Endothelial cell of umbilical vein (primary cell): ENCODE measurements around the gene ACYP2. TPM values are rescaled to one million over a fixed set of nuclear protein-coding genes. Genes with fewer than 3 reads are reported as not detected.

Experiments
- BruUV-seq: library from RNA; stranded (reverse); fragments of 400-500 nt; replicated peaks from 2 replicates; lab custom pipeline; 2021; lab: Mats Ljungman, UMichigan
- CTCF ChIA-PET: fragments of 300-600, 350-600 bp; sonication (Branson Sonifier 250); formaldehyde crosslinking; loops from one replicate; lab custom pipeline; 2021; ENCODE audit warnings: antibody characterized with exemption, inconsistent platforms; lab: Charles Lee
- POLR2A ChIA-PET: fragments of 300-600, 350-600 bp; sonication (Branson Sonifier 250); formaldehyde crosslinking; loops from one replicate; lab custom pipeline; 2021; ENCODE audit warnings: antibody characterized with exemption, inconsistent platforms; lab: Charles Lee
- DNase-seq: peaks from one replicate; pipeline ENCODE4 v3.0.0-alpha.2; 2011; ENCODE audit warnings: low read depth, low spot score
- FAIRE-seq: peaks from 2 replicates; lab custom pipeline; 2011; peaks lifted over from hg19 to GRCh38; lab: Jason Lieb, UNC
- H2AFZ ChIP-seq: 2 replicates; pipeline ENCODE4 v1.6.0; 2012; ENCODE audit warnings: low read depth, low read length, control low read depth, inconsistent platforms
- H3K27ac ChIP-seq: 2 replicates; pipeline ENCODE4 v1.5.1; 2011; ENCODE audit warnings: low read depth, mild to moderate bottlenecking, control low read depth, low read length, moderate library complexity; ENCODE audit not compliant: insufficient read depth
- H3K27me3 ChIP-seq, 2 experiments: 2 replicates each; pipeline versions ENCODE4 v1.6.0 to v1.6.1; 2011; ENCODE audit warnings: low read length in 2 of 2, mixed read lengths in 1 of 2; ENCODE audit not compliant: control insufficient read depth in 2 of 2, insufficient read depth in 2 of 2
- H3K36me3 ChIP-seq, 2 experiments: 2 replicates in 1 of 2; 3 replicates in 1 of 2; pipeline ENCODE4 v1.5.1; 2011; ENCODE audit warnings: low read length in 2 of 2, mild to moderate bottlenecking in 1 of 2, moderate library complexity in 1 of 2; ENCODE audit not compliant: control insufficient read depth in 2 of 2, insufficient read depth in 2 of 2; ENCODE audit errors: extremely low read depth in 1 of 2
- H3K4me1 ChIP-seq: 3 replicates; pipeline ENCODE4 v1.5.1; 2011; ENCODE audit warnings: mild to moderate bottlenecking, low read length; ENCODE audit not compliant: control insufficient read depth, insufficient read depth; ENCODE audit errors: extremely low read depth
- H3K4me2 ChIP-seq: 2 replicates; pipeline ENCODE4 v1.6.1; 2011; ENCODE audit warnings: low read length, control low read depth, mixed read lengths; ENCODE audit not compliant: insufficient read depth
- H3K4me3 ChIP-seq, 3 experiments: fragments of 200-600 bp in 1 of 3; sonication (generic), shearing (Covaris generic) in 1 of 3; replicated peaks in 1 of 3; 2 replicates each; pipeline ENCODE4 v1.5.1; 2011 to 2016; ENCODE audit warnings: control low read depth in 3 of 3, low read length in 3 of 3, mild to moderate bottlenecking in 2 of 3, inconsistent platforms in 1 of 3, low read depth in 1 of 3, moderate library complexity in 1 of 3; ENCODE audit not compliant: insufficient read depth in 1 of 3
- H3K79me2 ChIP-seq: 2 replicates; pipeline ENCODE4 v1.6.0; 2012; ENCODE audit warnings: low read length, inconsistent platforms; ENCODE audit not compliant: control insufficient read depth, insufficient read depth
- H3K9ac ChIP-seq: replicated peaks from 2 replicates; pipeline ENCODE3; 2011; ENCODE audit warnings: low read length, control low read depth; ENCODE audit not compliant: insufficient read depth; ENCODE audit errors: extremely low read depth
- H3K9me1 ChIP-seq: replicated peaks from 3 replicates; pipeline ENCODE4 v1.6.0; 2011; ENCODE audit warnings: mild to moderate bottlenecking, low read length; ENCODE audit not compliant: control insufficient read depth, insufficient read depth; ENCODE audit errors: extremely low read depth
- H3K9me3 ChIP-seq: replicated peaks from 2 replicates; pipeline ENCODE4 v1.5.1; 2012; ENCODE audit warnings: low read length, inconsistent platforms; ENCODE audit not compliant: control insufficient read depth, insufficient read depth
- H4K20me1 ChIP-seq: replicated peaks from 2 replicates; pipeline ENCODE3; 2011; ENCODE audit warnings: mild to moderate bottlenecking, low read length; ENCODE audit not compliant: control insufficient read depth, insufficient read depth; ENCODE audit errors: extremely low read depth
- EZH2 ChIP-seq: IDR thresholded peaks from 2 replicates; pipeline ENCODE4 v1.6.1; 2012; ENCODE audit warnings: borderline replicate concordance, low read depth, mild to moderate bottlenecking, moderate library complexity, low read length, inconsistent platforms; ENCODE audit not compliant: severe bottlenecking
- FOS ChIP-seq: IDR thresholded peaks from 2 replicates; pipeline ENCODE4 v1.6.1; 2011; ENCODE audit warnings: mild to moderate bottlenecking, low read length, moderate library complexity, borderline replicate concordance; ENCODE audit not compliant: insufficient read depth
- GATA2 ChIP-seq: IDR thresholded peaks from 2 replicates; pipeline ENCODE4 v1.7.0; 2011; ENCODE audit warnings: low read depth, mild to moderate bottlenecking, moderate library complexity, mixed read lengths, low read length; ENCODE audit not compliant: insufficient read length, insufficient read depth
- JUN ChIP-seq: IDR thresholded peaks from 2 replicates; pipeline ENCODE4 v1.6.1; 2011; ENCODE audit warnings: borderline replicate concordance, low read depth; ENCODE audit not compliant: insufficient read length, insufficient read depth
- MYC ChIP-seq: IDR thresholded peaks from one replicate; pipeline ENCODE4 v1.6.1; 2011; ENCODE audit warnings: mild to moderate bottlenecking, low read depth, low read length
- POLR2A ChIP-seq: IDR thresholded peaks from 2 replicates; pipeline ENCODE4 v1.6.1; 2012; ENCODE audit warnings: low read depth, mild to moderate bottlenecking, control low read depth, low read length
- POLR2AphosphoS5 ChIP-seq: IDR thresholded peaks from 2 replicates; pipeline ENCODE4 v1.6.1; 2012; ENCODE audit warnings: low read depth, mild to moderate bottlenecking, control low read depth, low read length, moderate library complexity; ENCODE audit not compliant: insufficient read depth
- dilution Hi-C: fragments of 300-500 bp; cut with MboI; formaldehyde crosslinking; loops from one replicate; pipeline ENCODE4 v1.15.0; 2019; ENCODE audit warnings: low sequenced_read_pairs; ENCODE audit not compliant: extremely low pct_ligation_motif_present
- intact Hi-C: fragments of 100-400 bp; cut with micrococcal nuclease; formaldehyde crosslinking; loops from one replicate; pipeline ENCODE4 v1.10.0; 2022
- polyA plus RNA-seq, 4 experiments: library from polyadenylated mRNA; depleted of rRNA in 3 of 4; stranded (reverse) in 3 of 4; unstranded in 1 of 4; fragments of >200 nt; gene quantifications; 2 replicates each; pipeline versions ENCODE4 v1.2.1 to v1.2.3, GENCODE V29; 2011 to 2012; ENCODE audit warnings: missing spikeins in 1 of 4
- total RNA-seq: library from RNA; stranded (reverse); gene quantifications from 2 replicates; pipeline ENCODE4 v1.2.3, GENCODE V29; 2021
- TF ChIP-seq, protein P1 (sequence below), 2 donors: IDR thresholded peaks; 1 replicate in 1 of 2; 2 replicates in 1 of 2; pipeline ENCODE4 v1.5.1; 2011; ENCODE audit warnings: low read length in 2 of 2, mild to moderate bottlenecking in 2 of 2, moderate library complexity in 2 of 2, control low read depth in 1 of 2, inconsistent platforms in 1 of 2, low read depth in 1 of 2; ENCODE audit not compliant: insufficient read depth in 1 of 2; ENCODE audit errors: extremely low read depth in 1 of 2
- TF ChIP-seq, protein P2 (sequence below): IDR thresholded peaks from 2 replicates; pipeline ENCODE4 v1.6.1; 2011; ENCODE audit not compliant: insufficient read depth, insufficient read length

ACYP2 gene
- total and polyA plus RNA-seq, 2 donors (not counting 3 experiments of a cell fraction or from before 2014, with no cell fraction given): 3.9 to 7.9 TPM

DNA sequence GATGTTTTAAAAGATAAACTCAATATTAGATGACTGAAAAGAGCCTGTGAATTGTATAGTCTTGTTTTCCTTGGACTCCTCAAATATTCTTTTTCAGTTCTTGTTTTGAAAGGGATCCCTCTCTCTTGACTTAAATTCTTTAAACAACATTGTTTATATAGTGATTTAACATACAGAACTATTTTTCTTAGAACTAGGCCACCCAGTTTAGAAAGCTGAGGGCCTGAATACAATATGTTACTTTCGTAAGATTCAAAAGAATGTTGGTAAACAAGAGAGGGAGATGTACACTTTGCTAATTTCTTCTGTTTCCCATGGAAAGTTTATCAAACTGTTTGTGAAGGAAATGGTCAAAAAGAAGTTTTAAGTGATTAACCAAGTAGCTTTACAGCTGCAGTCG, 146.1 kb downstream of the ACYP2 start:
- POLR2A ChIA-PET: no interaction called here
- TF ChIP-seq, protein P1, sequence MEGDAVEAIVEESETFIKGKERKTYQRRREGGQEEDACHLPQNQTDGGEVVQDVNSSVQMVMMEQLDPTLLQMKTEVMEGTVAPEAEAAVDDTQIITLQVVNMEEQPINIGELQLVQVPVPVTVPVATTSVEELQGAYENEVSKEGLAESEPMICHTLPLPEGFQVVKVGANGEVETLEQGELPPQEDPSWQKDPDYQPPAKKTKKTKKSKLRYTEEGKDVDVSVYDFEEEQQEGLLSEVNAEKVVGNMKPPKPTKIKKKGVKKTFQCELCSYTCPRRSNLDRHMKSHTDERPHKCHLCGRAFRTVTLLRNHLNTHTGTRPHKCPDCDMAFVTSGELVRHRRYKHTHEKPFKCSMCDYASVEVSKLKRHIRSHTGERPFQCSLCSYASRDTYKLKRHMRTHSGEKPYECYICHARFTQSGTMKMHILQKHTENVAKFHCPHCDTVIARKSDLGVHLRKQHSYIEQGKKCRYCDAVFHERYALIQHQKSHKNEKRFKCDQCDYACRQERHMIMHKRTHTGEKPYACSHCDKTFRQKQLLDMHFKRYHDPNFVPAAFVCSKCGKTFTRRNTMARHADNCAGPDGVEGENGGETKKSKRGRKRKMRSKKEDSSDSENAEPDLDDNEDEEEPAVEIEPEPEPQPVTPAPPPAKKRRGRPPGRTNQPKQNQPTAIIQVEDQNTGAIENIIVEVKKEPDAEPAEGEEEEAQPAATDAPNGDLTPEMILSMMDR (IDR thresholded peaks at IDR 0.05; ENCODE audit: extremely low read depth in 1 of 2, insufficient read depth in 1 of 2, low read depth in 1 of 2, low read length in 2 of 2): no peak
- TF ChIP-seq EZH2: no peak
- no peak for TF ChIP-seq POLR2AphosphoS5
- TF ChIP-seq FOS: no peak
- TF ChIP-seq, protein P2, sequence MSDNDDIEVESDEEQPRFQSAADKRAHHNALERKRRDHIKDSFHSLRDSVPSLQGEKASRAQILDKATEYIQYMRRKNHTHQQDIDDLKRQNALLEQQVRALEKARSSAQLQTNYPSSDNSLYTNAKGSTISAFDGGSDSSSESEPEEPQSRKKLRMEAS: no peak
- TF ChIP-seq JUN: no peak
- TF ChIP-seq POLR2A: no peak
- no peak for TF ChIP-seq MYC
- no peak for TF ChIP-seq GATA2
- intact Hi-C loops (no loop called here), dilution Hi-C loops (no loop called here)
- Histone ChIP-seq H3K79me2 (no peaks in the 10 kb centered on the region), H3K27ac (no peak overlapping the region), H3K36me3 (no peaks in the 10 kb centered on the region), H3K9me1 (no peaks in the 10 kb centered on the region), H4K20me1 (no peaks in the 10 kb centered on the region), H3K4me3 (no peak overlapping the region), H2AFZ (no peak overlapping the region), H3K4me2 (no peak overlapping the region), H3K4me1 (no peaks in the 10 kb centered on the region), H3K9ac (no peak overlapping the region), H3K9me3 (no peaks in the 10 kb centered on the region), H3K27me3 (peaks cover 0 to 3% of the 10 kb centered on the region in 2 experiments)
- no TSS peak for BruUV-seq
- no peak for FAIRE-seq
- CTCF ChIA-PET: no interaction called here
- peak; percentile 3 for DNase-seq
